Thyroid gland (tissue), 4 donors: Measurements from ENCODE around the gene UPF1.

ENCODE experiments used
- POLR2A ChIP-seq, 2 donors: fragments of 450-650 bp; IDR thresholded peaks; one replicate each; pipeline ENCODE4 v1.6.1; 2017; ENCODE audit warnings: antibody characterized with exemption in 2 of 2, mild to moderate bottlenecking in 2 of 2, moderate library complexity in 1 of 2
- TF ChIP-seq, protein P1 (sequence below), 6 experiments: fragments of 200-600 bp in 3 of 6; fragments of 450-650 bp in 3 of 6; sonication (generic) in 3 of 6; IDR thresholded peaks; one replicate each; pipeline ENCODE4 v1.5.1; 2016 to 2019; ENCODE audit warnings: antibody characterized with exemption in 6 of 6, mild to moderate bottlenecking in 2 of 6, inconsistent platforms in 1 of 6, moderate library complexity in 1 of 6

DNA sequence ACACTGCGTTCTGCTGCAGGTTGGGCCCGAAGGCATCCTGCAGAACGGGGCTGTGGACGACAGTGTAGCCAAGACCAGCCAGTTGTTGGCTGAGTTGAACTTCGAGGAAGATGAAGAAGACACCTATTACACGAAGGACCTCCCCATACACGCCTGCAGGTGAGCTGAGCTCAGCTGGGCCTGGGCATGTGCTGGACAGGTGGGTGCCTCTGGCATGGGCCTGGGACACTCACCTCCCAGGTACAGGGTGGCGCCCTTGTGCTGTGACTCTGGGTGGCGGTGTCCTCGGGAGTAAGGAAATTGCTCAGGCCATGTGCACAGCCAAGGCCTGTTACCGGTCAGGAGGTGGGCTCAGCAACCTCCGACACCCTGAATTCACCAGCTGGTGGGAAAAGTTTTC lies 14.2 kb downstream of the UPF1 start:
- TF ChIP-seq, protein P1, sequence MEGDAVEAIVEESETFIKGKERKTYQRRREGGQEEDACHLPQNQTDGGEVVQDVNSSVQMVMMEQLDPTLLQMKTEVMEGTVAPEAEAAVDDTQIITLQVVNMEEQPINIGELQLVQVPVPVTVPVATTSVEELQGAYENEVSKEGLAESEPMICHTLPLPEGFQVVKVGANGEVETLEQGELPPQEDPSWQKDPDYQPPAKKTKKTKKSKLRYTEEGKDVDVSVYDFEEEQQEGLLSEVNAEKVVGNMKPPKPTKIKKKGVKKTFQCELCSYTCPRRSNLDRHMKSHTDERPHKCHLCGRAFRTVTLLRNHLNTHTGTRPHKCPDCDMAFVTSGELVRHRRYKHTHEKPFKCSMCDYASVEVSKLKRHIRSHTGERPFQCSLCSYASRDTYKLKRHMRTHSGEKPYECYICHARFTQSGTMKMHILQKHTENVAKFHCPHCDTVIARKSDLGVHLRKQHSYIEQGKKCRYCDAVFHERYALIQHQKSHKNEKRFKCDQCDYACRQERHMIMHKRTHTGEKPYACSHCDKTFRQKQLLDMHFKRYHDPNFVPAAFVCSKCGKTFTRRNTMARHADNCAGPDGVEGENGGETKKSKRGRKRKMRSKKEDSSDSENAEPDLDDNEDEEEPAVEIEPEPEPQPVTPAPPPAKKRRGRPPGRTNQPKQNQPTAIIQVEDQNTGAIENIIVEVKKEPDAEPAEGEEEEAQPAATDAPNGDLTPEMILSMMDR (IDR thresholded peaks at IDR 0.05): no peak
- TF ChIP-seq POLR2A (IDR thresholded peaks at IDR 0.05): no peak
